ENCODE results near the gene SPAST. TPM values are rescaled to one million over a fixed set of nuclear protein-coding genes. Genes with fewer than 3 reads are reported as not detected.
"Not testable (repeated sequence)": the region's sequence is repeated elsewhere in the genome, so short reads cannot be mapped to it uniquely, and the experiment has no call there.

The SPAST gene
- total RNA-seq, 1 donor from 2014 or later, result 35.3 TPM

DNA sequence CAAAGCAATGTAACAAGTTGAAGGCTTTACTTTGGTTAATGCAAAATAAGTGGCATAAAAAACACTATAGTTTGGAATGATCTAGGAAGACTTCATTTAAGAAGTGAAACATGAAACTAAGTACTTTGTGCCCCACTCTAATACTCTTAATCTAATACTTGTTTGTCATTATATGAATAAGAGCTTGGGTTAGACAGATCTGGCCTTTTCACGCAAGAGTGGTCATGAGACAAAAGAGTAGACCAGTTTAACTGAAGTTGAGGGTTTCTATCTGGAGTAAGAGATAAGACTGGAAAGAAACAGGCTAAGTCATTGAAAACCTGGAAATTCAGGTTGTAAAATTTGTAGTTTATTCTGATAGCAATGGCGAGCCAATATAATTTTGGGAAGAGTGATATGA lies 105.2 kb downstream of the SPAST start:
- no peak for DNase-seq (ENCODE audit: low spot score in 2 of 2, unreplicated experiment in 2 of 2)
- no peak overlapping the region for H3K4me3 Mint-ChIP-seq
- no peak overlapping the region for H3K27ac Mint-ChIP-seq
- H3K4me1 Mint-ChIP-seq, result peaks cover 23% of the 10 kb centered on the region
- peaks cover 6% of the 10 kb centered on the region for H3K36me3 Mint-ChIP-seq
- no peaks in the 10 kb centered on the region for H3K27me3 Mint-ChIP-seq (ENCODE audit: low read depth)
- TF ChIP-seq, protein P1, sequence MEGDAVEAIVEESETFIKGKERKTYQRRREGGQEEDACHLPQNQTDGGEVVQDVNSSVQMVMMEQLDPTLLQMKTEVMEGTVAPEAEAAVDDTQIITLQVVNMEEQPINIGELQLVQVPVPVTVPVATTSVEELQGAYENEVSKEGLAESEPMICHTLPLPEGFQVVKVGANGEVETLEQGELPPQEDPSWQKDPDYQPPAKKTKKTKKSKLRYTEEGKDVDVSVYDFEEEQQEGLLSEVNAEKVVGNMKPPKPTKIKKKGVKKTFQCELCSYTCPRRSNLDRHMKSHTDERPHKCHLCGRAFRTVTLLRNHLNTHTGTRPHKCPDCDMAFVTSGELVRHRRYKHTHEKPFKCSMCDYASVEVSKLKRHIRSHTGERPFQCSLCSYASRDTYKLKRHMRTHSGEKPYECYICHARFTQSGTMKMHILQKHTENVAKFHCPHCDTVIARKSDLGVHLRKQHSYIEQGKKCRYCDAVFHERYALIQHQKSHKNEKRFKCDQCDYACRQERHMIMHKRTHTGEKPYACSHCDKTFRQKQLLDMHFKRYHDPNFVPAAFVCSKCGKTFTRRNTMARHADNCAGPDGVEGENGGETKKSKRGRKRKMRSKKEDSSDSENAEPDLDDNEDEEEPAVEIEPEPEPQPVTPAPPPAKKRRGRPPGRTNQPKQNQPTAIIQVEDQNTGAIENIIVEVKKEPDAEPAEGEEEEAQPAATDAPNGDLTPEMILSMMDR (IDR thresholded peaks at IDR 0.05; ENCODE audit: unreplicated experiment), result no peak
- H3K9me3 Mint-ChIP-seq, result no peaks in the 10 kb centered on the region

GRCh38 chr2:32172870-32173269 lies 109.5 kb downstream of the SPAST start:
- TF ChIP-seq, protein P1 (IDR thresholded peaks at IDR 0.05; ENCODE audit: unreplicated experiment), result no peak
- no peak for DNase-seq (ENCODE audit: low spot score in 2 of 2, unreplicated experiment in 2 of 2)
- no peak overlapping the region for H3K4me3 Mint-ChIP-seq
- no peaks in the 10 kb centered on the region for H3K27me3 Mint-ChIP-seq (ENCODE audit: low read depth)
- H3K27ac Mint-ChIP-seq, result no peak overlapping the region
- no peaks in the 10 kb centered on the region for H3K9me3 Mint-ChIP-seq
- peaks cover under 1% of the 10 kb centered on the region for H3K4me1 Mint-ChIP-seq
- peaks cover 16% of the 10 kb centered on the region for H3K36me3 Mint-ChIP-seq

GRCh38 chr2:32182667-32183066 lies 119.3 kb downstream of the SPAST start:
- Mint-ChIP-seq H3K4me1 (no peaks in the 10 kb centered on the region), H3K27me3 (ENCODE audit: low read depth) (no peaks in the 10 kb centered on the region), H3K4me3 (no peak overlapping the region), H3K36me3 (peaks cover 16% of the 10 kb centered on the region), H3K9me3 (no peaks in the 10 kb centered on the region), H3K27ac (no peak overlapping the region)
- TF ChIP-seq, protein P1 (IDR thresholded peaks at IDR 0.05; ENCODE audit: unreplicated experiment), result no peak
- no peak for DNase-seq (ENCODE audit: low spot score in 2 of 2, unreplicated experiment in 2 of 2)

DNA sequence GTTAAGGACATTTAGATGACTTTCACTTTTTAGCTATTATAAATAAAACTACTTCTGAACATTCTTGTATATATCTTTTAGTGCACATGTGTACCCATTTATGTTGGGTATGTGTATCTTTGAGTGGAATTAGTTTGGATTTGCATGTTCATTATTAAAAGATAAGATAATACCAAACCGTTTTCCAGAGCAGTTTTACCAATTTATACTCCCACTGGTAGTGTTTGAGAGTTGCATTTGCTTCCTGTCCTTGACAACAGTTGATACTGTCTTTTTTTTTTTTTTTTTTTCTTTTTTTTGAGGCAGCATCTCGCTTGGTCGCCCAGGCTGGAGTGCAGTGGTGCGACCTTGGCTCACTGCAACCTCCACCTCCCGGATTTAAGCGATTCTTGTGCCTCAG lies 125.7 kb downstream of the SPAST start:
- no peaks in the 10 kb centered on the region for H3K4me1 Mint-ChIP-seq
- no peak overlapping the region for H3K27ac Mint-ChIP-seq
- H3K9me3 Mint-ChIP-seq, result no peaks in the 10 kb centered on the region
- H3K4me3 Mint-ChIP-seq, result no peak overlapping the region
- H3K36me3 Mint-ChIP-seq, result peaks cover 24% of the 10 kb centered on the region
- DNase-seq (ENCODE audit: low spot score in 2 of 2, unreplicated experiment in 2 of 2), result no peak
- TF ChIP-seq, protein P1 (IDR thresholded peaks at IDR 0.05; ENCODE audit: unreplicated experiment), result no peak
- H3K27me3 Mint-ChIP-seq (ENCODE audit: low read depth), result no peaks in the 10 kb centered on the region

DNA sequence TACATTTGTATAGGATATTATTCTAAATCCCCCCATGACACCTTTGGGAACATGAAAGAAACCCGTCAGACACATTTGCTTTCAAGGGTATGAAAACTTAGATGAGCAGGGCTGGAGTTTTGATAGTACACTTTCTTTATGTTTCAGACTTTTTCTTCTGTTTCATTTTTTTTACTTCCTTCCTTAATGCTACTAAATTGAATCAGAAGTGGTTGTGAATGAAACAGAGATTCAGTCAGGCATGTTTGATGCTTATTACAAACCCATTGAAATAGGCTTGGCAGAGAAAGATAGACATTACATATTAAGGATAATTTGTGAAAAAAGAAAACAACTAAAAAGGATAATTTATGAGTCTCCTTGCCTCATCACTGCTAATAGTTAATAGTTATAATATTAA lies 129.1 kb downstream of the SPAST start:
- Mint-ChIP-seq H3K9me3 (no peaks in the 10 kb centered on the region), H3K27me3 (ENCODE audit: low read depth) (no peaks in the 10 kb centered on the region), H3K27ac (no peak overlapping the region), H3K4me1 (no peaks in the 10 kb centered on the region), H3K36me3 (peaks cover 16% of the 10 kb centered on the region), H3K4me3 (no peak overlapping the region)
- TF ChIP-seq, protein P1 (IDR thresholded peaks at IDR 0.05; ENCODE audit: unreplicated experiment), result no peak
- DNase-seq (ENCODE audit: low spot score in 2 of 2, unreplicated experiment in 2 of 2), result no peak

- no peaks in the 10 kb centered on the region for H3K9me3 Mint-ChIP-seq
- H3K27me3 Mint-ChIP-seq (ENCODE audit: low read depth), result no peaks in the 10 kb centered on the region
- H3K4me3 Mint-ChIP-seq, result no peak overlapping the region
- TF ChIP-seq, protein P1 (IDR thresholded peaks at IDR 0.05; ENCODE audit: unreplicated experiment), result no peak
- H3K4me1 Mint-ChIP-seq, result no peaks in the 10 kb centered on the region
- DNase-seq (ENCODE audit: low spot score in 2 of 2, unreplicated experiment in 2 of 2), result no peak
- H3K36me3 Mint-ChIP-seq, result peaks cover 31% of the 10 kb centered on the region
- H3K27ac Mint-ChIP-seq, result no peak overlapping the region
Measured at GRCh38 chr2:32200814-32201213, 137.5 kb downstream of the SPAST start.

GRCh38 chr2:32203428-32203827 lies 140.1 kb downstream of the SPAST start:
- not testable (repeated sequence) for DNase-seq (ENCODE audit: low spot score in 2 of 2, unreplicated experiment in 2 of 2); H3K27ac Mint-ChIP-seq; H3K4me3 Mint-ChIP-seq; H3K4me1 Mint-ChIP-seq; H3K9me3 Mint-ChIP-seq; H3K27me3 Mint-ChIP-seq (ENCODE audit: low read depth)
- peaks cover 28% of the 10 kb centered on the region for H3K36me3 Mint-ChIP-seq

All from mesothelial cell of epicardium (in vitro differentiated cells).